GM23248 (cell line): Measurements from ENCODE around the gene GYS1.

Source experiments
- EZH2 ChIP-seq: fragments of 200-600 bp; sonication (generic); IDR thresholded peaks from 2 replicates; pipeline ENCODE4 v1.6.1; 2018; ENCODE audit warnings: antibody characterized with exemption, mild to moderate bottlenecking; ENCODE audit not compliant: insufficient read depth, poor library complexity, severe bottlenecking
- EZH2phosphoT487 ChIP-seq: fragments of 200-600 bp; sonication (generic); IDR thresholded peaks from 2 replicates; pipeline ENCODE4 v1.6.1; 2018; ENCODE audit warnings: antibody characterized with exemption, moderate library complexity, mild to moderate bottlenecking, low read depth; ENCODE audit not compliant: insufficient read depth

DNA sequence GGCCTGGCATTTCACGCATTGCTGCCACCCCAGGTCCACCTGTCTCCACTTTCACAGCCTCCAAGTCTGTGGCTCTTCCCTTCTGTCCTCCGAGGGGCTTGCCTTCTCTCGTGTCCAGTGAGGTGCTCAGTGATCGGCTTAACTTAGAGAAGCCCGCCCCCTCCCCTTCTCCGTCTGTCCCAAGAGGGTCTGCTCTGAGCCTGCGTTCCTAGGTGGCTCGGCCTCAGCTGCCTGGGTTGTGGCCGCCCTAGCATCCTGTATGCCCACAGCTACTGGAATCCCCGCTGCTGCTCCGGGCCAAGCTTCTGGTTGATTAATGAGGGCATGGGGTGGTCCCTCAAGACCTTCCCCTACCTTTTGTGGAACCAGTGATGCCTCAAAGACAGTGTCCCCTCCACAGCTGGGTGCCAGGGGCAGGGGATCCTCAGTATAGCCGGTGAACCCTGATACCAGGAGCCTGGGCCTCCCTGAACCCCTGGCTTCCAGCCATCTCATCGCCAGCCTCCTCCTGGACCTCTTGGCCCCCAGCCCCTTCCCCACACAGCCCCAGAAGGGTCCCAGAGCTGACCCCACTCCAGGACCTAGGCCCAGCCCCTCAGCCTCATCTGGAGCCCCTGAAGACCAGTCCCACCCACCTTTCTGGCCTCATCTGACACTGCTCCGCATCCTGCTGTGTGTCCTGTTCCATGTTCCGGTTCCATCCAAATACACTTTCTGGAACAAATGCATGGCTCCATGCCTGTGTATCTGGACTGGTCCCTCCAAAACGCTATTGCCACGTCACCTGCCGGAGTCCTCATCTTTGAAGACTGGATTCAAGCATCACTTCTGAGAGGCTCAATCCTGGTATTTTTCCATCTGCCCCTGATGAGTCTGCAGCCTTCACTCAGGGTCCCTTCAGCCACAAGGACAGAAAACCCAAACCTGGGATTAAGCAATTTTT is 70.3 kb downstream of the GYS1 start:
- no peak for TF ChIP-seq EZH2
- TF ChIP-seq EZH2phosphoT487: no peak
